IPS-18a (cell line): ENCODE results near the gene PFKL.
"Not testable (repeated sequence)": the region's sequence is repeated elsewhere in the genome, so short reads cannot be mapped to it uniquely, and the experiment has no call there.

ENCODE experiments used
- H3K27ac ChIP-seq: one replicate; pipeline ENCODE4 v1.5.1; 2013; ENCODE audit warnings: low read length
- H3K27me3 ChIP-seq: one replicate; pipeline ENCODE4 v1.6.1; 2013; ENCODE audit warnings: mild to moderate bottlenecking, low read length; ENCODE audit not compliant: control insufficient read depth, insufficient read depth
- H3K36me3 ChIP-seq: one replicate; pipeline ENCODE4 v1.6.1; 2013; ENCODE audit warnings: low read depth, low read length; ENCODE audit not compliant: control insufficient read depth
- H3K4me1 ChIP-seq: one replicate; pipeline ENCODE4 v1.6.1; 2013; ENCODE audit warnings: low read depth, low read length; ENCODE audit not compliant: control insufficient read depth
- H3K4me3 ChIP-seq: one replicate; pipeline ENCODE4 v1.5.1; 2013; ENCODE audit warnings: low read length
- H3K9ac ChIP-seq: one replicate; pipeline ENCODE4 v1.6.1; 2013; ENCODE audit warnings: mild to moderate bottlenecking, low read length, moderate library complexity
- H3K9me3 ChIP-seq: one replicate; pipeline ENCODE4 v1.6.1; 2013; ENCODE audit warnings: low read depth, low read length; ENCODE audit not compliant: control insufficient read depth

PFKL gene

DNA sequence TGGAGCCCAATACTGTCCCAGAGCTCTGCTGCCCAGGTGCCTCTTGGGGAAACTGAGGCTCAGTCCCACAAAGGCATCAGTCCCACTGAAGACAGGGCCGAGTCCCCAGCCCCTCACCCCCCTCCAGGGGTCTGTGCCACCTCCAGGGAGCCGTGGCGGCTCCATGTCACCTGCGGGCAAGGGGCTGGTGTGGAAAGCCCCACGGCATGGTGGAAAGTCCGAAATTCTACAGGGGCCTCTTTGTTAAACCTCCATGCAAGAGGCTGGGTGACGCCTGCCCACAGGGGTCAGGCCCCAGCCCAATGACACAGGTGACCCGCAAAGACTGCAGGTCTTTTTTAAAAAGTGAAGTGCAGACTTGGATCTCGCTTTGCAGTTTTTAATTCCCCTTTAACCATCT is 17.5 kb upstream of the PFKL start:
- peaks cover 7% of the 10 kb centered on the region for H3K4me1 ChIP-seq
- no peaks in the 10 kb centered on the region for H3K9me3 ChIP-seq
- no peaks in the 10 kb centered on the region for H3K27me3 ChIP-seq

DNA sequence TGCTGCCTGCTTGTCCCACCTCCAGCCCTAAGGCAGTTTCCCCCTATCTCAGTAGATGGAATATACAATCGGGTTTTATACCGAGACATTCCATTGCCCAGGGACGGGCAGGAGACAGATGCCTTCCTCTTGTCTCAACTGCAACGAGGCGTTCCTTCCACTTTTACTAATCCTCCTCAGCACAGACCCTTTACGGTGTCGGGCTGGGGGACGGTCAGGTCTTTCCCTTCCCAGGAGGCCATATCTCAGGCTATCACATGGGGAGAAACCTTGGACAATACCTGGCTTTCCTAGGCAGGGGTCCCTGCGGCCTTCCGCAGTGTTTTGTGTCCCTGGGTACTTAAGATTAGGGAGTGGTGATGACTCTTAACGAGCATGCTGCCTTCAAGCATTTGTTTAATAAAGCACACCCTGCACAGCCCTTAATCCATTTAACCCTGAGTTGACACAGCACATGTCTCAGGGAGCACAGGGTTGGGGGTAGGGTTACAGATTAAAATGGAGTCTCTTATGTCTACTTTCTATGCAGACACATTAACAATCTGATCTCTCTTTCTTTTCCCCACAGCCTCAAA is 16.6 kb upstream of the PFKL start:
- H3K36me3 ChIP-seq, H3K4me1 ChIP-seq, H3K27ac ChIP-seq, H3K9ac ChIP-seq, H3K4me3 ChIP-seq, H3K27me3 ChIP-seq, H3K9me3 ChIP-seq: not testable (repeated sequence)

More for the DNA sequence above, 17.5 kb upstream of the PFKL start:
- Histone ChIP-seq H3K27ac (no peak overlapping the region), H3K4me3 (no peak overlapping the region), H3K36me3 (no peaks in the 10 kb centered on the region), H3K9ac (no peak overlapping the region)

DNA sequence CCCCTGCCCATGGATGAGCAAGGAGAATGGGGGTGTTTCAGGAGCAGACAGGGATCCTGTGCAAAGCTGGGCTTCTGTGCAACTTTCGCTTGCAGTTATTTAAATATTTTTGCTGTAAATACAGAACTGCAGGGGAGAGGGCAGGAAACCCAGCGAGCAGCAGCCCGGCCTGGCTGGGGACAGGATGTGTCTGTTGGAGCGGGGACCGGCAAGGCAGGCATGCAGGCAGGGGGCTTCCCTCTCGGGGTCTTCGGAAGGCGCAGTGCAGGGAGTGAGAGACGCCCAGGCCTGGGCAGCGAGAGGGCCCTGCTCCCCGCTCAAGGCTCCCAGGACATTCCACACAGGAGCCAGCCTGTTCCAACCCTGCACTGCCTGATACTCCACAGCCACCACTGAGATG is 15.9 kb upstream of the PFKL start:
- no peaks in the 10 kb centered on the region for H3K27me3 ChIP-seq
- H3K9ac ChIP-seq, result no peak overlapping the region
- H3K27ac ChIP-seq, result no peak overlapping the region
- no peaks in the 10 kb centered on the region for H3K36me3 ChIP-seq
- H3K9me3 ChIP-seq, result no peaks in the 10 kb centered on the region
- H3K4me3 ChIP-seq, result no peak overlapping the region
- H3K4me1 ChIP-seq, result peaks cover 7% of the 10 kb centered on the region

DNA sequence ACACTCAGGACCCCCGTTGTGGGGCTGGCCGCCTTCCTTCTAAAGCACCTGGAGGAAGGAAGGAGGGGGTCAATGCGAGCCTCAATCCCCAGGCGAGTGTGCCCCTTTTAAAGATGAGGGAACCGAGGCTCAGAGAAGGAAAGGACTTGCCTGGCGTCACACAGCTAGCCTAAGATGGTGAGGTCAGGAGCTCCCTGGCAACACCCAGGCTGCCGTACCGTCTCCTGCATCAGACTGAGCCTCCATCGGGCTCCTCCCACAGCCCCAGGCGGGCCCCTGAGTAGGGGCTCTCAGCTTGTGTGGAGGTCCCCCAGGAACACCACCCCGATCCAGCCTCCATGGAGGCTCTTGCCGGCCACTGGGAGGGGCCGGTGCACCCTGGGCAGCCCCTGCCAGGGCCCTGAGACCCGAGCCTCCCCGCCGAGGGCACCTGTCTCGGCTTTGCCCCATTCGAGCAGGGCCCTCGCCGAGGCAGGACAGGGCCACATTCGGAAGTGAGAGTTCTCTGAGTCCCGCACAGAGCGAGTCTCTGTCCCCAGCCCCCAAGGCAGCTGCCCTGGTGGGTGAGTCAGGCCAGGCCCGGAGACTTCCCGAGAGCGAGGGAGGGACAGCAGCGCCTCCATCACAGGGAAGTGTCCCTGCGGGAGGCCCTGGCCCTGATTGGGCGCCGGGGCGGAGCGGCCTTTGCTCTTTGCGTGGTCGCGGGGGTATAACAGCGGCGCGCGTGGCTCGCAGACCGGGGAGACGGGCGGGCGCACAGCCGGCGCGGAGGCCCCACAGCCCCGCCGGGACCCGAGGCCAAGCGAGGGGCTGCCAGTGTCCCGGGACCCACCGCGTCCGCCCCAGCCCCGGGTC is 14.5 kb upstream of the PFKL start, which contains the start of gene AIRE:
AIRE (plus strand) TSS at position 739 of the 855 bp plus-strand sequence. CDS start 131 bp downstream, outside the sequence.
- no peaks in the 10 kb centered on the region for H3K27me3 ChIP-seq
- H3K27ac ChIP-seq, result no peak within 1 kb of the TSS
- peaks cover 7% of the 10 kb centered on the region for H3K4me1 ChIP-seq
- H3K9me3 ChIP-seq, result no peaks in the 10 kb centered on the region
- H3K4me3 ChIP-seq, result no peak within 1 kb of the TSS
- H3K9ac ChIP-seq, result no peak within 1 kb of the TSS
- H3K36me3 ChIP-seq, result no peaks in the 10 kb centered on the region

DNA sequence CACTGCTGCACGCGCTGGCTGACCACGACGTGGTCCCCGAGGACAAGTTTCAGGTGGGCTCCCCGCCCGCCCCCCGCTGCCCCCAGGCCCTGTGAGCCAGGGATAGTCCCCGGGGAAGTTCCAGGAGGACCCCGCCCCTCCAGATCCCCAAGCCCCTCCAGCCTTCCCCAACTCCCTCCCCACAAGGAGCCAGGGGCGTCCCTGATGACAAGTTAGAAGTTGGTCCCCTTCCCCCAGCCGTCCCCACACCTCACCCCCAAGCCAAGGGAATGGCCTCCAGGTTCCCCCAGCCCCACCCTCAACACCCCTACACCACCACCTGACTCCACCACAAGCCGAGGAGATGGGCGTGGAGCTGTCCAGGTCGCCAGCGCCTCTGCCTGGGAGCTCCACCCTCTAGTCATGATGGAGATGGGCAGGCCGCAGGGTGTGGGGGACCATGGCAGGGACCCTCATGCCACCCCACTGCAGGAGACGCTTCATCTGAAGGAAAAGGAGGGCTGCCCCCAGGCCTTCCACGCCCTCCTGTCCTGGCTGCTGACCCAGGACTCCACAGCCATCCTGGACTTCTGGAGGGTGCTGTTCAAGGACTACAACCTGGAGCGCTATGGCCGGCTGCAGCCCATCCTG is 13.7 kb upstream of the PFKL start:
- H3K9ac ChIP-seq, result no peak overlapping the region
- H3K27me3 ChIP-seq, result no peaks in the 10 kb centered on the region
- H3K36me3 ChIP-seq, result no peaks in the 10 kb centered on the region
- no peaks in the 10 kb centered on the region for H3K9me3 ChIP-seq
- H3K4me3 ChIP-seq, result no peak overlapping the region
- H3K27ac ChIP-seq, result no peak overlapping the region
- peaks cover 7% of the 10 kb centered on the region for H3K4me1 ChIP-seq

DNA sequence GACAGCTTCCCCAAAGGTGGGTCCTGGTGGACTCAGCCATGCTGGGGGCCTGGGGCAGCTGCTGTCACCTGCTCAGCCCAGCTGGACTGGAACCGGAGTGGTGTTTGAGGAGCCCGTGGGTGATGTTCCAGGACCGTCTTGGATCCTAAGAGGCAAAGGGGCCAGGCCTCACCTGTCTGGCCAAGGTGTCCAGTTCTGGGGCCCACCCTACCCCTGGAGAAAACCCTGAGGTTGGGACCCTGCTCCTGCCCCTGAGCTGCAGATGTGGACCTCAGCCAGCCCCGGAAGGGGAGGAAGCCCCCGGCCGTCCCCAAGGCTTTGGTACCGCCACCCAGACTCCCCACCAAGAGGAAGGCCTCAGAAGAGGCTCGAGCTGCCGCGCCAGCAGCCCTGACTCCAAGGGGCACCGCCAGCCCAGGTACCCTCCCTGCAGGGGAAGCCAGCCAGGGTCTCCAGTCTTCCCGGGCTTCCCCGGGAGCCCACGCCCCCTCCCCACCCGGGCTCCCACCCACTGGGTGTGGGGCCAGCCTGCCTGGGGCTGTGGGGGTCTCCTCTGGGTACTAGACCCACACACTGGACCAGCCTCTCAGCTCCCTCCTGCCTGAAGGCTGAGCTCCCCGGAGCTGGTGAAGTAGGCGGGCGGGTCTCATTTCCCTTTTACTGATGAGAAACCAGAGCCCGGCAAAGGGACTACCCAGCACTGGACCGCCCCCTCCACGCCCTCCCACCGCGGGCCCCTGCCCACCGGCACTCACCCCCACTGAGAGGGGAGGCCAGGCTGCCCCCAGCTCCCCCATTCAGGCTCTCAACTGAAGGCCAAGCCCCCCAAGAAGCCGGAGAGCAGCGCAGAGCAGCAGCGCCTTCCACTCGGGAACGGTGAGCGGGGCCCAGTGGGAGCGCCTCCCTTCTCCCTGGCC is 12.9 kb upstream of the PFKL start:
- Histone ChIP-seq H3K4me1 (peaks cover 7% of the 10 kb centered on the region), H3K27ac (no peak overlapping the region)

DNA sequence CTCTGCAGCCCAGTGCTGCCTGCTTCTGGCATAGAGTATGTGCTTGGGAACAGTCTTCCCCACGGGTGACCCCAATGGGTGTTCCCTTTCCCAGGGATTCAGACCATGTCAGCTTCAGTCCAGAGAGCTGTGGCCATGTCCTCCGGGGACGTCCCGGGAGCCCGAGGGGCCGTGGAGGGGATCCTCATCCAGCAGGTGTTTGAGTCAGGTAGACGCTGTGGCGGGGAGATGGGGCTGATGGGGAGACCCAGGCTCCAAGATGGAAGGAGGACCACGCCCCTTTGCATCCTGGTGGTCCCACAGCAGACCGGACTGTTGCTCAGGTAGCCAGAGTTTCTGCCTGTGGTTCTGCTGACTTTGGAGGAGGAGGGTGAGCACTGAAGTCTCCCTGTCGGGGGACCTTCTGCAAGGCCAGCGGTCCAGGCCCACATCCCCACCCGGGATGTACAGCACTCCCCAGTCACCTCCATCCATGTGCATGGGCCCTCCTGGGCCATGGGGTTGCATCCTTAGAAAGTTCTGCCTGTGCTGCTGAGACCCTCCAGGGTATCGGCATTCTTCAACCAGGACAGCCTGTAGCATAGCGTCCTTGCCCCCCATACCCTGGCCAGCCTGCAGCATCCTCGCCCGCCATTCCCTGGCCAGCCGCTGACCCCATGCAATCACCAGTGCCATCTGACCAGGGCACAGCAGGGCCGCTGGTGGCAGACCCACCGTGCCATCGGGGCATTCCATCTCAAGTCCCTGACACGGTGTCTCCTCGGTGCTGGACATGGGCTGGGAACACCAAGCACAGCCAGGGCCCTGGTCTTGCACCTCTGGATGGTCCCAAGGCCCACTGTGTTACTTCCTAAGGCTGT is 11.4 kb upstream of the PFKL start:
- H3K27ac ChIP-seq, result no peak overlapping the region
- H3K9ac ChIP-seq, result no peak overlapping the region
- H3K36me3 ChIP-seq, result no peaks in the 10 kb centered on the region
- no peak overlapping the region for H3K4me3 ChIP-seq
- H3K9me3 ChIP-seq, result no peaks in the 10 kb centered on the region
- H3K27me3 ChIP-seq, result no peaks in the 10 kb centered on the region
- peaks cover 5% of the 10 kb centered on the region for H3K4me1 ChIP-seq

More for the DNA sequence above, 12.9 kb upstream of the PFKL start:
- no peaks in the 10 kb centered on the region for H3K27me3 ChIP-seq
- no peaks in the 10 kb centered on the region for H3K9me3 ChIP-seq
- H3K4me3 ChIP-seq, result no peak overlapping the region
- no peaks in the 10 kb centered on the region for H3K36me3 ChIP-seq
- no peak overlapping the region for H3K9ac ChIP-seq

DNA sequence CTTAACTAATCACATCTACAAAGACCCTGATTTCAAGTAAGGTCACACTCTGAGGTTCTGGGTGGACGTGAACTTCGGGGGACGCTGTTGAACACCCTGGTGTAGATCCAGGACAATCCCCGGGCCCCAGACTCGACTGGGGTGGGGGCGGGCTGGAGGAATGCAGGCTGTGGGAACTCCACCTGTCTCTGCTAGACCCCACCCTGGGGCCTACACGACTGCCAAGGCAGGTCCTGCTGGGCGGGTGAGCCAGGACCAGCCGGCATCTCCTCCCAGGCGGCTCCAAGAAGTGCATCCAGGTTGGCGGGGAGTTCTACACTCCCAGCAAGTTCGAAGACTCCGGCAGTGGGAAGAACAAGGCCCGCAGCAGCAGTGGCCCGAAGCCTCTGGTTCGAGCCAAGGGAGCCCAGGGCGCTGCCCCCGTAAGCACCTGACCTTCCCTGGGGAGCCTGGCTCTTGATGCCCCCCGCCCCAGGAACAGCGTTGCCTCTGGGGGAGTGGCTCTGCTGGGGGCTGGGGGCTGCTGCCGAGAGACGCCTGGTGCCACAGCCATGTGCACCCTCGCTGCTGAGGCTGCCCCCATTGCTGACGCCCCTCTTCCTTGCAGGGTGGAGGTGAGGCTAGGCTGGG is 10.4 kb upstream of the PFKL start:
- Histone ChIP-seq H3K27ac (no peak overlapping the region), H3K27me3 (no peaks in the 10 kb centered on the region)

DNA sequence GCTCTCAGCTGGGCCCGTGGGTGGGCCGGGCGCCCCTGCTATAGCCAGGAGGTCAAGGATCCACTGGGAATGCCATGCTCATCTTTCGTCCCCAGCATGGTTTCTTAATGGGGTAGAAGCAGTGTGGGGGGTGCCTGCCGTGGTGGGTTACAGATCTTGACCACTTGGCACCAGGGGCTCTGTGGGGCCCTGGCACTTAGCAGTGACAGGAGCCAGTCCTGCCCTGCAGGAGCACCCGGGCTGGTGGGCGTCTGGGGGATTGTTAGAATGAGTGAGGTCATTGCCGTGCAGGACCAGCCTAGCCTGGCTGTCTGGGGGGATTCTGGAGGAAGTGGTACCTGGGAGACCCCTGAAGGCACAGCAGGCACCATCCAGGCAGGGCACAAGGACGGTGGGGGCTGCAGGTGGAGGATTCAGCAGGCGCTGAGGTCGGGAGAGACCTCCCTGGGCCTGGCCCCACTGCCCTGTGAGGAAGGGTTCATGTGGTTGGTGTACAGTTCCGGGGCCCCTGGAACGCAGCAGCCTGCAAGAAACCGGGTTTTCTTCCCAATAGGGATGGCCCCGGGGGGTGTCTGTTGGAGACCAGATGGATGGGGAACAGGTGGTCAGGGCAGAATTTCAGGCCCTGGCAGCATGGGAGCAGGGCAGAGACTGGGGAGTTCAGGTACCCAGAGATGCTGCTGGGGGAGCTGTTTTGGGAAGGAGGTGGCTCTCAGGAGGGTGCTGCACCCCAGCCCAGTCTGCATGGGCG is 9.4 kb upstream of the PFKL start:
- Histone ChIP-seq H3K9ac (no peak overlapping the region), H3K9me3 (no peaks in the 10 kb centered on the region), H3K36me3 (no peaks in the 10 kb centered on the region), H3K4me1 (no peaks in the 10 kb centered on the region), H3K27me3 (no peaks in the 10 kb centered on the region), H3K27ac (no peak overlapping the region), H3K4me3 (no peak overlapping the region)

More for the DNA sequence above, 10.4 kb upstream of the PFKL start:
- no peaks in the 10 kb centered on the region for H3K36me3 ChIP-seq
- H3K9me3 ChIP-seq, result no peaks in the 10 kb centered on the region
- H3K4me3 ChIP-seq, result no peak overlapping the region
- H3K9ac ChIP-seq, result no peak overlapping the region
- H3K4me1 ChIP-seq, result no peaks in the 10 kb centered on the region
